ENCODE measurements around the gene MTRF1L.
"Not testable (repeated sequence)": the region's sequence is repeated elsewhere in the genome, so short reads cannot be mapped to it uniquely, and the experiment has no call there.

MTRF1L gene

GRCh38 chr6:152993847-152994246, 8.7 kb downstream of the MTRF1L start:
- TF ChIP-seq, protein P1, sequence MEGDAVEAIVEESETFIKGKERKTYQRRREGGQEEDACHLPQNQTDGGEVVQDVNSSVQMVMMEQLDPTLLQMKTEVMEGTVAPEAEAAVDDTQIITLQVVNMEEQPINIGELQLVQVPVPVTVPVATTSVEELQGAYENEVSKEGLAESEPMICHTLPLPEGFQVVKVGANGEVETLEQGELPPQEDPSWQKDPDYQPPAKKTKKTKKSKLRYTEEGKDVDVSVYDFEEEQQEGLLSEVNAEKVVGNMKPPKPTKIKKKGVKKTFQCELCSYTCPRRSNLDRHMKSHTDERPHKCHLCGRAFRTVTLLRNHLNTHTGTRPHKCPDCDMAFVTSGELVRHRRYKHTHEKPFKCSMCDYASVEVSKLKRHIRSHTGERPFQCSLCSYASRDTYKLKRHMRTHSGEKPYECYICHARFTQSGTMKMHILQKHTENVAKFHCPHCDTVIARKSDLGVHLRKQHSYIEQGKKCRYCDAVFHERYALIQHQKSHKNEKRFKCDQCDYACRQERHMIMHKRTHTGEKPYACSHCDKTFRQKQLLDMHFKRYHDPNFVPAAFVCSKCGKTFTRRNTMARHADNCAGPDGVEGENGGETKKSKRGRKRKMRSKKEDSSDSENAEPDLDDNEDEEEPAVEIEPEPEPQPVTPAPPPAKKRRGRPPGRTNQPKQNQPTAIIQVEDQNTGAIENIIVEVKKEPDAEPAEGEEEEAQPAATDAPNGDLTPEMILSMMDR (IDR thresholded peaks at IDR 0.05) = no peak
- H3K4me3 ChIP-seq = no peak overlapping the region
- H3K36me3 ChIP-seq = peaks cover 40 to 65% (median 49%) of the 10 kb centered on the region in 3 donors
- H3K27me3 ChIP-seq = no peaks in the 10 kb centered on the region
- no peaks in the 10 kb centered on the region for H3K9me3 ChIP-seq
- DNase-seq = no peak
- intact Hi-C loops (cut with DNase I; ENCODE audit: low total_unique reads) = no loop called here
- peaks cover 0 to 2% (median 0%) of the 10 kb centered on the region in 4 donors for H3K4me1 ChIP-seq
- H3K27ac ChIP-seq = no peak overlapping the region

DNA sequence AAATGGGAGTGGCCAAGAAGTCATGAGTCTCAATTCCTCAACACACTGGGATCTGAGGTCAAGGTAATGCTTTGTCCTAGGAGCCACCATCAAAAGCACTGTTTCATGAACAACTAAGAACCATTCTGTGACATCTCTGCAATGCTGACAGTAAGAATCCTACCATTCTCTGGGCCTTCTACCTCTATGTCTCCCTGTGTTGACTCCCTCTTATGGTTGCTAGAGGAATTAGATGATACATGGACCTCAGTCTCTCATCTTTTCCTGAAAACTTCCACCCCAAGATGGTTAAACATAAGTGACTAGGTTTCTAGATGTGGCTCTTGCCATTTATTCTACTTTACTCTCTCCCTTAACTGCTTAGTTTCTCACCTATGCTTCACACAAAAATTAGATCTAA, 9.1 kb downstream of the MTRF1L start:
- Histone ChIP-seq H3K36me3 (peaks cover 39 to 65% (median 49%) of the 10 kb centered on the region in 3 donors), H3K27me3 (no peaks in the 10 kb centered on the region), H3K27ac (no peak overlapping the region), H3K4me1 (no peaks in the 10 kb centered on the region), H3K9me3 (no peaks in the 10 kb centered on the region), H3K4me3 (no peak overlapping the region)
- no peak for DNase-seq
- intact Hi-C loops (cut with DNase I; ENCODE audit: low total_unique reads) = no loop called here
- TF ChIP-seq, protein P1 (IDR thresholded peaks at IDR 0.05) = no peak

- Histone ChIP-seq H3K4me1 (peaks cover 10 to 17% (median 16%) of the 10 kb centered on the region in 4 donors), H3K27ac (no peak overlapping the region), H3K9me3 (no peaks in the 10 kb centered on the region), H3K4me3 (no peak overlapping the region), H3K36me3 (peaks cover 10 to 22% (median 15%) of the 10 kb centered on the region in 3 donors), H3K27me3 (no peaks in the 10 kb centered on the region)
- no peak for DNase-seq
- intact Hi-C loops (cut with DNase I; ENCODE audit: low total_unique reads) = no loop called here
- TF ChIP-seq, protein P1 (IDR thresholded peaks at IDR 0.05) = no peak
Measured at GRCh38 chr6:152986978-152987377, 15.5 kb downstream of the MTRF1L start.

GRCh38 chr6:152985300-152985699, 17.2 kb downstream of the MTRF1L start:
- H3K36me3 ChIP-seq; H3K9me3 ChIP-seq; H3K27me3 ChIP-seq; intact Hi-C loops (cut with DNase I; ENCODE audit: low total_unique reads); DNase-seq; H3K4me3 ChIP-seq: not testable (repeated sequence)
- H3K4me1 ChIP-seq = peaks cover 10 to 21% (median 18%) of the 10 kb centered on the region in 4 donors
- H3K27ac ChIP-seq = peak overlapping the region in 1 of 2 donors; percentile 2

GRCh38 chr6:152984513-152984872, 18.0 kb downstream of the MTRF1L start:
- Histone ChIP-seq H3K9me3 (no peaks in the 10 kb centered on the region), H3K4me3 (peak overlapping the region; percentile 61 to 87), H3K27me3 (no peaks in the 10 kb centered on the region), H3K4me1 (peaks cover 10 to 21% (median 18%) of the 10 kb centered on the region in 4 donors), H3K27ac (peak overlapping the region; percentile 86 to 89), H3K36me3 (no peaks in the 10 kb centered on the region)
- TF ChIP-seq, protein P1 (IDR thresholded peaks at IDR 0.05) = no peak
- intact Hi-C loops (cut with DNase I; ENCODE audit: low total_unique reads) = no loop called here
- DNase-seq = no peak

- TF ChIP-seq, protein P1 (IDR thresholded peaks at IDR 0.05) = no peak
- Histone ChIP-seq H3K4me3 (peak overlapping the region; percentile 61 to 87), H3K27ac (peak overlapping the region; percentile 86 to 89), H3K27me3 (no peaks in the 10 kb centered on the region), H3K9me3 (no peaks in the 10 kb centered on the region), H3K36me3 (no peaks in the 10 kb centered on the region), H3K4me1 (peaks cover 10 to 21% (median 18%) of the 10 kb centered on the region in 4 donors)
- intact Hi-C loops (cut with DNase I; ENCODE audit: low total_unique reads) = loop anchor here (1.0 kb wide), 1 partner anchor 18 kb away; the partner anchor contains the start of gene MTRF1L
- DNase-seq = peak; percentile 93
Measured at GRCh38 chr6:152983637-152984512, 18.6 kb downstream of the MTRF1L start.
